Diencephalon (tissue), 1 donor: ENCODE data around the gene CD48. TPM values are rescaled to one million over a fixed set of nuclear protein-coding genes. Genes with fewer than 3 reads are reported as not detected.

Experiments used
- total RNA-seq: library from RNA; depleted of rRNA; stranded (reverse); fragments of >200 nt; gene quantifications from one replicate; pipeline ENCODE4 v1.2.3, GENCODE V29; 2014

The CD48 gene, protein sequence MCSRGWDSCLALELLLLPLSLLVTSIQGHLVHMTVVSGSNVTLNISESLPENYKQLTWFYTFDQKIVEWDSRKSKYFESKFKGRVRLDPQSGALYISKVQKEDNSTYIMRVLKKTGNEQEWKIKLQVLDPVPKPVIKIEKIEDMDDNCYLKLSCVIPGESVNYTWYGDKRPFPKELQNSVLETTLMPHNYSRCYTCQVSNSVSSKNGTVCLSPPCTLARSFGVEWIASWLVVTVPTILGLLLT
- total RNA-seq, result 0.46 TPM

DNA sequence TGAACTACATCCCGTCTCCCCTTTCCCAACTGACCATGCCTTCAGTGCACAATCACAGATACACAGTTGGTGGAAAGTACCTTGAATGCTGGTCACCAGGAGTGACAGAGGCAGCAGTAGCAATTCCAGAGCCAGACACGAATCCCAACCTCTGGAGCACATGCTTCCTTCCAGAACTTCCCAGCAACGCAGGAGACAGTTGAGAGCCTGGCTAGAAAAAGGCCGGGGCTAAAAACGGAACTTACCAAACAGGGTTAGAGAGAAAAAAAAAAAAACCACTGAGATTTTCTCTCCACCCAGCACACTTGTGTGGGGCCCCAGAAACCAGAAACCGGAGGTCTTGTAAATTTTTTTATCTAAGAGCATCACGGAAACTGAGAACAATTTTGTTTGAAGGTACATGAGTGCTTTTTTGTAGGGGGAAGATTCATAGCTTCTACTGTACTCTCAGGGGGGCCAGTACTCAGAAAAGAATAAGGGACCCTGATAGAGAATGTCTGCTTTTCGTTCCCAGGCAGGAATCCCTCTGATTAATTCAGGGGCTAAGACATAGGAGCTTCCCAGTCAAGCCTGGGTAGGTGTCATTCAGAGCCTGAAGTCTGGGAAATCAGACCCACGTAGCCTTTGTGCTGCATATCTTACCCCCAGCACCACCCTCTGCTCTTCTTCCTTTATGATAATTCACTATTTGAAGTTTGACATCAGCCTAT, at the start of gene CD48:
Gene CD48 (minus strand): TSS at position 221 of the 710 bp plus-strand sequence. CDS start 59 bp downstream, at position 162.

DNA sequence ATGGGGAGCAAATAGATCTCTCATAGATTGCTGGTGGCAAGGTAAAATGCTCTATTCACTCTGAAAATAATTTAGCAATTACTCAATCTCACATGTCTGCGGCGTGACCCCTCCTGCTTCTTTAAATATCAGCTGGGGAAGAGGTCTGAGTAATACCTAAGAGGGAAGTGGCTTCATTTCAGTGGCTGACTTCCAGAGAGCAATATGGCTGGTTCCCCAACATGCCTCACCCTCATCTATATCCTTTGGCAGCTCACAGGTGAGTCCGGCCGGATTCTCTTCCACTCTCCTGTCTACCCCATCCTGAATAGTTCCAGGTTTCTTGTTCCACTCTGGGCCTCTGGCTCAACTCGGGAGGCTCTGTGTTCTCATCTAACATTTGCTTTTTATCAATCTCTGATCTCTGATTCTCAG, 27.5 kb upstream of the CD48 start, which contains the start of gene SLAMF7:
Gene SLAMF7 (plus strand): TSS at position 150 of the 414 bp plus-strand sequence. CDS start 55 bp downstream, at position 205.

DNA sequence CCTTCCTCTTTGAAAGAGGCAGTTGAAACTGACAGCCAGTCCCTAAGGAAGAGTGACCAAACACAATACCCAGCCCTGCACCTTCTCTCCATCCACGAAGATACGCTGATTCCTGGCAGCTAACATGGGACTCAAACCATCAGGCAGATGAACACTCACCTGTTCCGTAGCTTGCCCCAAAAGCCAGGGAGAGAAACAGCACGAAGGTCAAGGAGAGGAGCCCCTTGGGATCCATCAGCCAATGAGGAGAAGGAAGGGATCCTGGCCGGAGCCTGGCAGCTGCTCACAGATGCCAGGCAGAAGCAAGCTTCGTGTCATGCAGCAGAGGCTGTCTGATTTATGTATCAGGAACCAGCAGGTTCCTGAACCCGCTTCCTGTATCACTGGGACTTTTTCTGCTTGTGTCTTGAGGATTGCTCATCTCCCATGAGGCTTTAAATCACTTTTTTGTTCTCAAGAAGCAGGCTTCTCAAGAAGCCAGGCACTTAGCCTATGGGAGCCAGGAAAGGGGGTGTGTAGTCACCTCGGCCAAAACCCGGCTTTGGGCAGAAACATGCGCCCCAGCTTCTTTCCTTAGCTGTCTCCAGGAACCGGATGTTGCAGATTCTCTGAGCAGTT, 64.8 kb downstream of the CD48 start, which contains the start of gene SLAMF1:
Gene SLAMF1 (minus strand): TSS at position 334 of the 618 bp plus-strand sequence. CDS start 99 bp downstream, at position 235.

Other genes with a start within 250 kb of the CD48 start
- gene SLAMF6, start 188.6 kb downstream of the CD48 start, total RNA-seq, result not detected
- gene CD84, start 132.3 kb downstream of the CD48 start, total RNA-seq, result 4.4 TPM
- gene SLAMF1, start 64.8 kb downstream of the CD48 start, total RNA-seq, result not detected
- gene SLAMF7, start 27.4 kb upstream of the CD48 start, total RNA-seq, result not detected
- not detected for gene LY9, start 84.4 kb upstream of the CD48 start, total RNA-seq
- gene CD244, start 151.1 kb upstream of the CD48 start, total RNA-seq, result not detected
- not detected for gene ITLN1, start 173.4 kb upstream of the CD48 start, total RNA-seq
- not detected for gene ITLN2, start 243.0 kb upstream of the CD48 start, total RNA-seq